OCI-LY1 (cell line): ENCODE results near the gene SLC12A6.
A peak's percentile ranks its signal among the peaks of the same experiment; 100 is the strongest.
"Not testable (repeated sequence)": the region's sequence is repeated elsewhere in the genome, so short reads cannot be mapped to it uniquely, and the experiment has no call there.

Experiments used
- H2AFZ ChIP-seq: fragments of 200-600 bp; sonication (generic), shearing (Covaris generic); 2 replicates; pipeline ENCODE4 v1.6.0; 2014; ENCODE audit warnings: antibody characterized with exemption, mild to moderate bottlenecking, low read length
- H3F3A ChIP-seq: fragments of 200-600 bp; sonication (generic), shearing (Covaris generic); 2 replicates; pipeline ENCODE4 v1.6.0; 2014; ENCODE audit warnings: mild to moderate bottlenecking, antibody characterized with exemption, low read length, moderate library complexity; ENCODE audit not compliant: insufficient read depth
- H3K27ac ChIP-seq: fragments of 200-600 bp; sonication (generic); 2 replicates; pipeline ENCODE4 v1.5.1; 2014; ENCODE audit warnings: low read length, mixed run types, mild to moderate bottlenecking, low read depth; ENCODE audit not compliant: poor library complexity, severe bottlenecking
- H3K27me3 ChIP-seq: fragments of 200-600 bp; sonication (generic); 2 replicates; pipeline ENCODE4 v1.6.0; 2014; ENCODE audit warnings: antibody characterized with exemption, mild to moderate bottlenecking, low read length, moderate library complexity; ENCODE audit not compliant: insufficient read depth
- H3K36me3 ChIP-seq: fragments of 200-600 bp; sonication (generic); 2 replicates; pipeline ENCODE4 v1.6.1; 2014; ENCODE audit warnings: mild to moderate bottlenecking, antibody characterized with exemption, low read length, moderate library complexity, mixed read lengths; ENCODE audit not compliant: insufficient read depth
- H3K4me1 ChIP-seq: fragments of 200-600 bp; sonication (generic); 2 replicates; pipeline ENCODE4 v1.5.1; 2014; ENCODE audit warnings: mild to moderate bottlenecking, low read length, moderate library complexity; ENCODE audit not compliant: insufficient read depth, severe bottlenecking
- H3K4me2 ChIP-seq: fragments of 200-600 bp; sonication (generic), shearing (Covaris generic); 2 replicates; pipeline ENCODE4 v1.6.1; 2014; ENCODE audit warnings: low read length
- H3K4me3 ChIP-seq: fragments of 200-600 bp; sonication (generic); 2 replicates; pipeline ENCODE4 v1.5.1; 2014; ENCODE audit warnings: low read length, low read depth, mild to moderate bottlenecking, mixed read lengths; ENCODE audit not compliant: poor library complexity, severe bottlenecking
- H3K79me2 ChIP-seq: fragments of 200-600 bp; shearing (Covaris generic); 2 replicates; pipeline ENCODE4 v1.6.1; 2016; ENCODE audit warnings: mixed run types, low read length, mixed read lengths; ENCODE audit not compliant: insufficient read depth
- H3K9ac ChIP-seq: fragments of 200-600 bp; sonication (generic), shearing (Covaris generic); 2 replicates; pipeline ENCODE4 v1.6.1; 2014; ENCODE audit warnings: mild to moderate bottlenecking, low read length, mixed read lengths
- H3K9me2 ChIP-seq: fragments of 200-600 bp; sonication (generic), shearing (Covaris generic); 2 replicates; pipeline ENCODE4 v1.6.1; 2014; ENCODE audit warnings: low read depth, mild to moderate bottlenecking, low read length, mixed read lengths
- H3K9me3 ChIP-seq: fragments of 200-600 bp; shearing (Covaris generic); 2 replicates; pipeline ENCODE4 v1.6.1; 2014; ENCODE audit warnings: low read length, mixed read lengths
- H4K20me1 ChIP-seq: fragments of 200-600 bp; sonication (generic), shearing (Covaris generic); 2 replicates; pipeline ENCODE4 v1.6.0; 2016; ENCODE audit warnings: mild to moderate bottlenecking, low read length; ENCODE audit not compliant: insufficient read depth
- CTCF ChIP-seq: fragments of 200-600 bp; sonication (generic), shearing (Covaris generic); IDR thresholded peaks from 2 replicates; pipeline ENCODE4 v1.5.1; 2017; ENCODE audit warnings: mild to moderate bottlenecking, antibody characterized with exemption, low read length, moderate library complexity, mixed read lengths
- EZH2 ChIP-seq: fragments of 200-600 bp; sonication (generic), shearing (Covaris generic); IDR thresholded peaks from 2 replicates; pipeline ENCODE4 v1.8.0; 2017; ENCODE audit warnings: borderline replicate concordance, mixed run types, mild to moderate bottlenecking, antibody characterized with exemption, low read length, moderate library complexity, mixed read lengths

Gene SLC12A6

GRCh38 chr15:34342737-34343575 is 5.4 kb upstream of the SLC12A6 start, which contains the start of the genes NOP10 and NUTM1:
TSS of gene NOP10 (minus strand) at chr15:34343136. CDS start at chr15:34343073, 63 bp downstream.
TSS of gene NUTM1 (plus strand) at chr15:34343315. CDS start at chr15:34343697, 382 bp downstream.
- peak within 1 kb of the TSS; percentile 80 for H3K9ac ChIP-seq
- peaks cover 1% of the 10 kb centered on the region; the same call in 1 of the 2 replicates for H3K27me3 ChIP-seq
- peaks cover 7% of the 10 kb centered on the region for H3K79me2 ChIP-seq
- 0 out of 2 replicates have a peak, but pooled peaks cover 3% of the 10 kb centered on the region for H3F3A ChIP-seq
- no peaks in the 10 kb centered on the region for H4K20me1 ChIP-seq
- peak within 1 kb of the TSS; percentile 36 for H3K4me2 ChIP-seq
- peak within 1 kb of the TSS; percentile 37 for H3K27ac ChIP-seq
- peaks cover 14% of the 10 kb centered on the region for H3K4me1 ChIP-seq
- H3K9me2 ChIP-seq: no peaks in the 10 kb centered on the region
- peaks cover 21% of the 10 kb centered on the region for H3K36me3 ChIP-seq
- H3K4me3 ChIP-seq: peak within 1 kb of the TSS; percentile 79
- peak within 1 kb of the TSS; percentile 95; the same call in 1 of the 2 replicates for H2AFZ ChIP-seq
- no peaks in the 10 kb centered on the region for H3K9me3 ChIP-seq
- TF ChIP-seq EZH2 (no peak), CTCF (peak; percentile 93)

DNA sequence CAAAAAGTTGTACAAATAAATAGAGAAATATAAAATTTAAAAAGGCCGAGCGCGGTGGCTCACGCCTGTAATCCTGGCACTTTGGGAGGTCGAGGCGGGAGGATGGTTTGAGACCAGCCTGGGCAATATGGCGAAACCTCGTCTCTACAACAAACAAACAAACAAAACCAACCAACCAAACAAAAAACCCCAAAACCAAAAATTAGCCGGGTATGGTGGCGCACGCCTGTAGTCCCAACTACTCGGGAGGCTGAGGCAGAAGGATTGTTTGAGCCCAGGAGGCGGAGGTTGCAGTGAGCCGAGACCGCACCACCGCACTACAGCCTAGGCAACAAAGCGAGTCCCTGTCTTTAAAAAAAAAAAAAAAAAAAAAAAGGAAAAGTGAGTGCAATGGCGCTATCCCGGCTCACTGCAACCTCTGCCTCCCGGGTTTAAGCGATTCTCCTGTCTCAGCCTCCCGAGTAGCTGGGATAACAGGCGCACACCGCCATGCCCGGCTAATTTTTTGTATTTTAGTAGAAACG is 4.7 kb upstream of the SLC12A6 start:
- Histone ChIP-seq H3K4me3 (peak overlapping the region; percentile 79), H3K4me2 (peak overlapping the region; percentile 36), H3K36me3 (peaks cover 21% of the 10 kb centered on the region), H3K9ac (peak overlapping the region; percentile 80), H3K4me1 (peaks cover 15% of the 10 kb centered on the region), H3K27ac (peak overlapping the region; percentile 37)
- not testable (repeated sequence) for H3K27me3 ChIP-seq, H3K9me2 ChIP-seq, H2AFZ ChIP-seq, H3F3A ChIP-seq, H3K79me2 ChIP-seq, H4K20me1 ChIP-seq, H3K9me3 ChIP-seq

DNA sequence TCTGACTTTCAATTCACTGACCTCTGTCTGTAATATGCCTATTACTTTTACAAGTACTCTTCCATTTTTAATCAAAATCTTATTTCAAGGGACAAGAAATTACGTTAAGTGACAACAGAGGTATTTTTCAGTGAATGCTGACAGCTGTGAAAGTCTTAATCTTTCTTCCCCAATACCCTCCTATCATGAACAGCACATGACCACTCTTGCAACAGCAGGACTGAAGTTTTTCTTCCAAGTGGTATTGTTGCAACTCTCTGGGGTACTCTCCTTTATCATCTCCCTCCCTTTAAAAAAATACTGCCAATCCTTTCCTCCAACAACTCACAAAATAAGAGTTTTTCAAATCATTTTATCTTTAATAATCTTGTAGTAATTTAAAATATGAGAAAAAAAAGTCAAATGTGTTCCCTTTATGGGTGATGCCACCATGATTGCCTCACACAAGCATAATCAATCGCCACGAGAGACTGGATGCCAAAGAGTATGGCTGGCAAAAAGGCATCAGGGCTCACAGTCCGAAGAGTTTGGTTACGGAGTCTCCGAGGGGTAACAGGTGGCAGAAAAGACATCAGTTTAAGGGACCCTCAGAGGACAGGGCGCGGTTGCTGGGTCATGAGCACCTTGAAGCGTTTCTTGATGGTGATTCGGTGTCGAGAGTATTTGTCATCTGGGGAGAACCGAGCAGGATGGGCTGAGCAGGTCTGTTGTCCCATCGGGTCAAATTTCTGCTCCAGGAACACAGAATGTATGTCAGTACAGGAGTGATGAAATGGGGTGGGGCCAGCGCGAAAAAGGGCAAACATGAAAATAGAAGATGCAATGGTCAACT is 4.0 kb upstream of the SLC12A6 start:
- TF ChIP-seq EZH2: no peak
- TF ChIP-seq CTCF: no peak
- peaks cover 22% of the 10 kb centered on the region for H3K4me1 ChIP-seq
- 0 out of 2 replicates have a peak, but pooled peaks cover 3% of the 10 kb centered on the region for H3F3A ChIP-seq
- no peaks in the 10 kb centered on the region; the same call in 1 of the 2 replicates for H3K27me3 ChIP-seq
- no peak overlapping the region for H3K9ac ChIP-seq
- no peaks in the 10 kb centered on the region for H4K20me1 ChIP-seq
- H3K36me3 ChIP-seq: peaks cover 21% of the 10 kb centered on the region
- H3K4me2 ChIP-seq: peak overlapping the region; percentile 36
- no peak overlapping the region for H3K27ac ChIP-seq
- H3K4me3 ChIP-seq: peak overlapping the region; percentile 79
- no peak overlapping the region for H2AFZ ChIP-seq
- no peaks in the 10 kb centered on the region for H3K9me3 ChIP-seq
- H3K79me2 ChIP-seq: peaks cover 7% of the 10 kb centered on the region
- H3K9me2 ChIP-seq: no peaks in the 10 kb centered on the region
